Epithelial cell of proximal tubule (primary cell): ENCODE results near the gene NFE2L2. TPM values are rescaled to one million over a fixed set of nuclear protein-coding genes. Genes with fewer than 3 reads are reported as not detected.

Experiments used
- DNase-seq: peaks from one replicate; pipeline ENCODE4 v3.0.0-alpha.2; 2011; ENCODE audit warnings: low read depth
- H3K4me3 ChIP-seq: 2 replicates; pipeline ENCODE4 v1.5.1; 2011; ENCODE audit warnings: low read depth, mild to moderate bottlenecking, low read length
- total RNA-seq: library from RNA; depleted of rRNA; stranded (reverse); fragments of >200 nt; gene quantifications from 2 replicates; pipeline ENCODE4 v1.2.3, GENCODE V29; 2015
- TF ChIP-seq, protein P1 (sequence below): conservative IDR thresholded peaks from 2 replicates; pipeline ENCODE4 v1.5.1; 2012; ENCODE audit warnings: low read depth, mild to moderate bottlenecking, low read length

The NFE2L2 gene
- total RNA-seq, 1 donor from 2014 or later, result 53.0 TPM

DNA sequence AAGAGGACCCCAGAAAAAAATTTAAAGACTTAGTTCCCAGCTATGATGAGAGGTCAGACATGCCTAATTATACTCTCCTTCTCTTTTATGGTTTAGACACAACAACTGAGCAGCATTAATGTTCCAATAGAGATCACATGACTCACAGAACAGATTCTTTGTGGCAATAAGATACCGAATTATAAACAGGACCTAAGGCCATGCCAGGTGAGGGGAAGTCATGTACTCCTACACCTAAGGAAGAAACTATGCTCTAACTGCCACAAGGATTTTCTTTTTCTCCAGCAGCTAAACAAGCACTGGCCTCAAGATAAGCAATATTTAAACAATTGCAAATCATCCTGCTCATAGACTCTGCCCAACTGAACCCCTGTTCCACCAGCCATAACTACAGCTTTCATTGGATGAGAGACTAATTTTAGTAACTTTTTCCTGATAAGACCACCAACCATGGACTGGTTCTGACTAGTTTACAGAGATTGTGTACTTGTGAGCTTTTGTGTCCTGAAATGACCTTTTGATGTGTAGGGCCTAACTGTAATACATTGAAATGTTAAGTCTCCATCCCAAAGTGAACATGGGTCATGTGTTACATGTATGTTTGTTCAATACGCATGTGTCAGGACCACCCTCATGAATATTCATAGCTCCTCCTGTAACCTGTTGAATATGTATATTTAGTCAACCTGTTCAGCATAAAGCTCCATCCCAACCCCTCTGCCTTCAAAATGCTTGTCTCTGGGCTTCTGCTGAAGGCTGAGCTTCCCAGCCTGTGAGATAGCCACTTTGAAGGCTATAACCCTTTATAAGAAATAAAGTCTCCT, 21.6 kb upstream of the NFE2L2 start:
- DNase-seq, result no peak
- H3K4me3 ChIP-seq, result no peak overlapping the region
- TF ChIP-seq, protein P1, sequence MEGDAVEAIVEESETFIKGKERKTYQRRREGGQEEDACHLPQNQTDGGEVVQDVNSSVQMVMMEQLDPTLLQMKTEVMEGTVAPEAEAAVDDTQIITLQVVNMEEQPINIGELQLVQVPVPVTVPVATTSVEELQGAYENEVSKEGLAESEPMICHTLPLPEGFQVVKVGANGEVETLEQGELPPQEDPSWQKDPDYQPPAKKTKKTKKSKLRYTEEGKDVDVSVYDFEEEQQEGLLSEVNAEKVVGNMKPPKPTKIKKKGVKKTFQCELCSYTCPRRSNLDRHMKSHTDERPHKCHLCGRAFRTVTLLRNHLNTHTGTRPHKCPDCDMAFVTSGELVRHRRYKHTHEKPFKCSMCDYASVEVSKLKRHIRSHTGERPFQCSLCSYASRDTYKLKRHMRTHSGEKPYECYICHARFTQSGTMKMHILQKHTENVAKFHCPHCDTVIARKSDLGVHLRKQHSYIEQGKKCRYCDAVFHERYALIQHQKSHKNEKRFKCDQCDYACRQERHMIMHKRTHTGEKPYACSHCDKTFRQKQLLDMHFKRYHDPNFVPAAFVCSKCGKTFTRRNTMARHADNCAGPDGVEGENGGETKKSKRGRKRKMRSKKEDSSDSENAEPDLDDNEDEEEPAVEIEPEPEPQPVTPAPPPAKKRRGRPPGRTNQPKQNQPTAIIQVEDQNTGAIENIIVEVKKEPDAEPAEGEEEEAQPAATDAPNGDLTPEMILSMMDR, result no peak

DNA sequence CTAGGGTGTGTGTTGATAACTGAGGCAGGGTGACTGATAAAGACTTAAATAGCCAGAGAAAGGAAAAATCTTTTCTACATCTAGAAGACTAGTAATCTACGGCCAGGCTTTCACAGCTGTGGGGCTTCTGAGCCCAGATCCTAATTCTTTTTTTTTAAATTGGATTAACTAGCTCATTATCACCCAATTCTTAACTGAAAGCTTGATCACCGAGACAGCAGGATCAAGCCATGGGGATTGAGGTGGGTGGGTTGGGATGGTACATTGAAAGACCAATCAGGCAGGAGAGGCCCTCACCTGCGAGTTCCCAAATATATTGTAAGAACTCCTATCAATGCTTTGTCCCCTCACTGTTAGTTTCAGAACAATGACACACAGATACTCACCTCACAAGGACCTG, 20.0 kb upstream of the NFE2L2 start:
- TF ChIP-seq, protein P1, result no peak
- DNase-seq, result no peak
- H3K4me3 ChIP-seq, result no peak overlapping the region

DNA sequence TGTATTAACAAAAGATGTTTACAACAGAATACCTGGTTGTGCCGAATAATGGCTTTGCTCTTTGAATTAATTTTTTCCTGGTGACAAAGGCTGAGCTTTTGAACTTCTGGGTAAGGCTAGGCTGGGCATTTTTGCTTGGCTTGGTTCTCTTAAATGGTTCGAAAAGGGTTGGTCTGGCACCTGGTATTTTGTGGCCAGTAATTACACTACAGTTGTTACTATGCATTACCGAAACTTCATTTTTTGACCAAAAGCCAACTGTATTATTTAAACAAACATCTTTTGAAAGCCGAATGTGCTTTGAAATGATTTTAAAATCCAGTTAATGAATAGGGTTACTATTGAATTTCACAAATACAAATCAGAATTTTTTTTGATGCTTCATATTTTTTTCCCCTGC, 19.4 kb upstream of the NFE2L2 start:
- no peak overlapping the region for H3K4me3 ChIP-seq
- TF ChIP-seq, protein P1, result no peak
- no peak for DNase-seq

DNA sequence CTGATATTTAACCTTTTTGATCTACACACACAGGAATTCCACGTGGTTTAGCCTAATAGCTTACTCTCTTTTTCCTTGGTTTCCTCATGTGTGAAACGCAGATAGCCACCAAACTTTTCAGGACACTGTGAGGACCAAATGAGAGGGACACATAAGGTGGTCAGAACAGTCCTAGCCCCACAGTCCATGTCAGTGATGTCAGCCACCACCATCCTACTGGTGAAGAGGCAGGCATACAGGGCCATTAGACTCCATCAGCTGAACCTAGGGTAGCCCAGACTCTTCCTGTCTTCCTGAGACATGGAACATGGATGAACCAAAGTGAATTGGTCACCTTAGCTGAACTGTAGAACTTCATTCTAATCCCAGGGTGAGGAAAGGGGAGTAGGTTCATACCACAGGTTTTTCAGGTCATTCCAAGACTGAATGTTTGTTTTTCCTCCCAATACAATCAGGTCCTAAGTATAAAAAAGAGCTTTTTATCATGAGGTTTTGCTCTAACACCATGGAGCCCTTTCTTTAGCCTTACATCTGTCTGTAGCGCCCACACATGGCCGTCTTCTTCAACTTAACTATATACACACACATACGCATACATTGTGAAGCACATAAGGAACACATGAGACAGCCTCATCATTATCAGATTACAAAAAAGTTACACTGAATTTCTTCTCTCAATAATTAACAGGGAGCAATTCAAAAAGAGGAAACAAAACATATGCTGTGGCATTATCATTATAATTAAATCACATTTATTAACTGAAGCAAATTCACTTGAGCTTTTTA, 18.5 kb upstream of the NFE2L2 start:
- TF ChIP-seq, protein P1, result no peak
- H3K4me3 ChIP-seq, result no peak overlapping the region
- DNase-seq, result no peak

DNA sequence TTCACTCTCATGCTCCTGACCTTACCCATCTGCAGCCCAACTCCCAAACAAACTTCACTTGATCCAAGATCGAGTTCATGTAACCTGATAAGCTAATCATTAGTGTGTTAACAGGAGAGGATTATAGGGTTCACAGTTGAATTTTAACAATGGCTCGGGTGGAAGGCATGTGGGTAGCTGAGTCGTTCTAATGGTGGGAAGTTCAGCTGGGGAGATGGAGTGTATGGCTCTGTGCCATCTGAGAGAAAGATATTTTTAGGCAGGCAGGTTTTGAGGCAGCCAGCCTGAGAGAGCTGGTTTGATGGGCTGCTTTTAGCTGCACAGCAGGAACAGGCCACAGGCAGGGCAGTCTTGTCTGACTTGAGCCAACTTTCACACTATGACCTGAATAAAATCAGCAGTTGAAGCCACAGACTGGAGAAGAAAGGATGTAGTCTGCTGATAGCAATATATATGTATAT, 17.7 kb upstream of the NFE2L2 start:
- no peak overlapping the region for H3K4me3 ChIP-seq
- TF ChIP-seq, protein P1, result no peak
- peak; percentile 93 for DNase-seq

DNA sequence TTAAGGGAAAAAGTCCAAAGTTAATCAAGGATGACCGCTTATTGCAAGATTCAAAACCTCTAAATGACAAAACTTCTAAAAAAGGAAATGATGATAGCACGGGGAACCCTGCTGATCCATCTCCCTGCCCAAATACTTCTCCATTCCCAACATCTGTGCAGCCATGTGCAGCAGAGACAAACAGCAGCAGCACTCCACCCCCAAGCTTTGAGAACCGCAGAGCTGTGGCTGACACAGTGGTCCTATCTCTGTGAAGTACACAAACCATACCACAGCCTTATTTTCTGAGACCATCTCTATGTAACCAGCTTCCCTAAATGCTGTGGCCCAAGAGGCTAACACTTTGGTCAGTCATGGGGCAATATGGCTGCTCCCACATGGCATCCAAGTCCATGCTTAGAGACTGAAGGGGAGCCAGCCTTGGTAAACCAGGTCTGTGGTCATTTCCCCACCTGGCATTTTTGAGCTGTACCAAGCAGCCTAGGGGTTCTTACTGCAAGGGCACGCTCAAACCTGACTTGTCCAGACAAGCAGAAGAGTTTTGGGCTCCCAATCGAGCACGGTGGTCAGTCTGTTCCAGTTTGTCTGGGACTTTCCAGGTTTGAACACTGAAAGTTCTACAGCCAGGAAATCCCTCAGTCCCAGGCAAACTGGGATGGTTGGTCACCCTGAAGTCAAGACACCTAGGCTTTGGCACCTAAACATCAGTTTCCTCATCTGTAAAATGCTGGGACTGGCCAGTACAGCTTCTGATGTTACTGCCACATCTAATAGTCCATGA, 17.1 kb upstream of the NFE2L2 start:
- TF ChIP-seq, protein P1, result no peak
- no peak overlapping the region for H3K4me3 ChIP-seq
- DNase-seq, result peak; percentile 64
